Thymus (tissue), 11 donors: Measurements from ENCODE around the gene ATP1A2. TPM values are rescaled to one million over a fixed set of nuclear protein-coding genes. Genes with fewer than 3 reads are reported as not detected.

Experiments
- DNase-seq, 9 donors: peaks; one replicate each; pipeline ENCODE4 v3.0.0-alpha.2; 2013; ENCODE audit warnings: low spot score in 9 of 9, low read depth in 6 of 9, missing footprints in 1 of 9
- H3K27ac ChIP-seq, 2 donors: one replicate each; pipeline ENCODE4 v1.5.1; 2013; ENCODE audit warnings: control low read depth in 1 of 2, low read depth in 1 of 2, low read length in 1 of 2, mild to moderate bottlenecking in 1 of 2, moderate library complexity in 1 of 2
- H3K27me3 ChIP-seq, 2 donors: one replicate each; pipeline ENCODE4 v1.5.1; 2013; ENCODE audit warnings: low read length in 1 of 2; ENCODE audit not compliant: control insufficient read depth in 2 of 2, insufficient read depth in 1 of 2
- H3K36me3 ChIP-seq, 2 donors: one replicate each; pipeline ENCODE4 v1.5.1; 2013; ENCODE audit warnings: low read length in 1 of 2, mild to moderate bottlenecking in 1 of 2, moderate library complexity in 1 of 2; ENCODE audit not compliant: control insufficient read depth in 2 of 2, insufficient read depth in 2 of 2
- H3K4me1 ChIP-seq, 2 donors: one replicate each; pipeline ENCODE4 v1.5.1; 2013; ENCODE audit warnings: low read length in 2 of 2; ENCODE audit not compliant: control insufficient read depth in 2 of 2, insufficient read depth in 2 of 2
- H3K4me3 ChIP-seq, 2 donors: one replicate each; pipeline ENCODE4 v1.5.1; 2013; ENCODE audit warnings: low read length in 2 of 2, control low read depth in 1 of 2, mild to moderate bottlenecking in 1 of 2
- H3K9me3 ChIP-seq, 2 donors: one replicate each; pipeline ENCODE4 v1.5.1; 2013; ENCODE audit warnings: low read length in 1 of 2, mild to moderate bottlenecking in 1 of 2; ENCODE audit not compliant: control insufficient read depth in 2 of 2, insufficient read depth in 1 of 2
- WGBS: extraction: QIAGEN DNeasy Blood & Tissue Kit; methylation state at CpG from one replicate; pipeline ENCODE4 v1.1.7; 2013; 5-methylcytosine and 5-hydroxymethylcytosine counted together
- polyA plus RNA-seq: library from polyadenylated mRNA; stranded (reverse); fragments of 200-250 nt; gene quantifications from one replicate; pipeline ENCODE4 v1.2.3, GENCODE V29; 2013
- total RNA-seq: library from RNA; stranded (reverse); fragments of 120-200 nt; gene quantifications from one replicate; pipeline ENCODE4 v1.2.4, GENCODE V29; 2013
- donor health status: healthy.

ATP1A2 gene
- total and polyA plus RNA-seq, 2 donors, result 0.38 to 1.3 TPM

GRCh38 chr1:160092366-160093068, 23.0 kb upstream of the ATP1A2 start:
- Histone ChIP-seq H3K4me1 (peaks cover 15 to 22% of the 10 kb centered on the region in 2 donors), H3K27me3 (no peaks in the 10 kb centered on the region), H3K9me3 (no peaks in the 10 kb centered on the region), H3K36me3 (peaks cover 49 to 55% of the 10 kb centered on the region in 2 donors), H3K4me3 (no peak overlapping the region), H3K27ac (no peak overlapping the region)
- no peak for DNase-seq
- 98% methylated on average over 32 of the region's 32 CpGs for WGBS

- WGBS, result 89% methylated on average over 9 of the region's 9 CpGs
- peaks cover 47 to 54% of the 10 kb centered on the region in 2 donors for H3K36me3 ChIP-seq
- no peak for DNase-seq
Measured at GRCh38 chr1:160093069-160093395, 22.5 kb upstream of the ATP1A2 start.

GRCh38 chr1:160093624-160094290, 21.8 kb upstream of the ATP1A2 start:
- Histone ChIP-seq H3K4me3 (no peak overlapping the region), H3K9me3 (no peaks in the 10 kb centered on the region), H3K27ac (no peak overlapping the region), H3K27me3 (no peaks in the 10 kb centered on the region), H3K4me1 (peaks cover 19 to 29% of the 10 kb centered on the region in 2 donors), H3K36me3 (peaks cover 43 to 47% of the 10 kb centered on the region in 2 donors)
- WGBS, result 98% methylated on average over 21 of the region's 21 CpGs
- DNase-seq, result no peak

More at GRCh38 chr1:160093069-160093395, 22.5 kb upstream of the ATP1A2 start:
- Histone ChIP-seq H3K27me3 (no peaks in the 10 kb centered on the region), H3K9me3 (no peaks in the 10 kb centered on the region), H3K4me1 (peaks cover 19 to 27% of the 10 kb centered on the region in 2 donors), H3K27ac (no peak overlapping the region), H3K4me3 (no peak overlapping the region)

GRCh38 chr1:160094291-160094625, 21.3 kb upstream of the ATP1A2 start:
- no peak for DNase-seq
- no peak overlapping the region for H3K4me3 ChIP-seq
- no peaks in the 10 kb centered on the region for H3K27me3 ChIP-seq
- no peaks in the 10 kb centered on the region for H3K9me3 ChIP-seq
- 98% methylated on average over 4 of the region's 4 CpGs for WGBS
- peaks cover 43 to 44% of the 10 kb centered on the region in 2 donors for H3K36me3 ChIP-seq
- no peak overlapping the region for H3K27ac ChIP-seq
- peaks cover 19 to 33% of the 10 kb centered on the region in 2 donors for H3K4me1 ChIP-seq

- Histone ChIP-seq H3K27ac (no peak overlapping the region), H3K9me3 (no peaks in the 10 kb centered on the region), H3K4me1 (peaks cover 19 to 35% of the 10 kb centered on the region in 2 donors), H3K27me3 (no peaks in the 10 kb centered on the region), H3K36me3 (peaks cover 40 to 43% of the 10 kb centered on the region in 2 donors), H3K4me3 (no peak overlapping the region)
- 98% methylated on average over 14 of the region's 14 CpGs for WGBS
- no peak for DNase-seq
Measured at GRCh38 chr1:160094806-160095205, 20.8 kb upstream of the ATP1A2 start.

- no peak overlapping the region for H3K27ac ChIP-seq
- no peaks in the 10 kb centered on the region for H3K9me3 ChIP-seq
- peaks cover 35 to 38% of the 10 kb centered on the region in 2 donors for H3K36me3 ChIP-seq
- 98% methylated on average over 4 of the region's 4 CpGs for WGBS
- H3K4me3 ChIP-seq, result no peak overlapping the region
- peaks cover 19 to 35% of the 10 kb centered on the region in 2 donors for H3K4me1 ChIP-seq
- DNase-seq, result no peak
- no peaks in the 10 kb centered on the region for H3K27me3 ChIP-seq
Measured at GRCh38 chr1:160095382-160096105, 20.0 kb upstream of the ATP1A2 start.

- peaks cover 26 to 31% of the 10 kb centered on the region in 2 donors for H3K36me3 ChIP-seq
- no peaks in the 10 kb centered on the region for H3K27me3 ChIP-seq
- H3K27ac ChIP-seq, result peak overlapping the region; percentile 7 to 25
- WGBS, result 92% methylated on average over 4 of the region's 4 CpGs
- peaks cover 24 to 44% of the 10 kb centered on the region in 2 donors for H3K4me1 ChIP-seq
- H3K9me3 ChIP-seq, result no peaks in the 10 kb centered on the region
- no peak overlapping the region for H3K4me3 ChIP-seq
- no peak for DNase-seq
Measured at GRCh38 chr1:160096274-160097116, 19.1 kb upstream of the ATP1A2 start.

GRCh38 chr1:160097151-160097910, 18.2 kb upstream of the ATP1A2 start:
- whole genome bisulfite sequencing, result 87% methylated on average over 5 of the region's 5 CpGs
- DNase-seq, result peak in 1 of 9 donors; percentile 47
- H3K9me3 ChIP-seq, result no peaks in the 10 kb centered on the region
- H3K36me3 ChIP-seq, result peaks cover 19 to 22% of the 10 kb centered on the region in 2 donors
- peak overlapping the region; percentile 72 to 82 for H3K4me3 ChIP-seq
- H3K4me1 ChIP-seq, result peaks cover 24 to 45% of the 10 kb centered on the region in 2 donors
- H3K27me3 ChIP-seq, result no peaks in the 10 kb centered on the region
- peak overlapping the region; percentile 7 to 25 for H3K27ac ChIP-seq
